ENCODE measurements around the gene C3orf52. TPM values are rescaled to one million over a fixed set of nuclear protein-coding genes. Genes with fewer than 3 reads are reported as not detected.
A peak's percentile ranks its signal among the peaks of the same experiment; 100 is the strongest.

The C3orf52 gene
- total and polyA plus RNA-seq, 10 of the 15 experiments (the other 5 are each of a cell fraction or from before 2014, with no cell fraction given): 0.15 to 1.9 (median 0.73) TPM

DNA sequence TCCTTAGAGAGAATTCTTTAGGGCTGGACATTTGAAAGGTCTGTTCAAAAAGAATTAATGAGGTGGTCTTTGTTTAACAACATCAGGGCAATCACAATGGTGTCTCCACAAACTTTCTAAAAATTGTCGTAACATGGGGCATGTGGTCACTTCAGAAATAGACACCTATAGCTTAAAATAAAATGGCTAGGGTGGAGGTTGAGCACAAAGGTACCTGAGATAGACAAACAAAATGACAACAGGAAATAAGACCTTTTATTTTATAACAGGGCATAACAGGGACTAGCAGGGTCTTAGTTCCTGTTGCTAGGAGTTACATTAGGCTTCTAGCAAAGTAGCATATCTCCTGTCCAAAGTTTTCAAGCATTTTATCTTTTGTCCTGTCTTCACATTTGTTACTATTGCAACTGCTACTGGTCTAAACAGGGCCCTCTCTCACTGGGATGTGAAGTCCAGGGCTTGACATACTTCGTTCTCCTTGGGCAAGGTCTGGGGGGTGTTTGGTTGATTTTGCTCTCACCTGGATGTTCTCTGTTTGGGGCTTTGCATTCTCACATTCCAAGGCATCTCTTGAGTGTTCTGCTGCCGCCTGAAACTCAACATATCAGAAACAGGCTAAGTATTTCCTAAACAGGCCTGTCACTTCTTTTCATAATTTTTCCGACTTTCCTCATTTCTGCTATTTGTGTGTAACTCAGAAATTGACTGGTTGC, 43.9 kb downstream of the C3orf52 start (continued):
- TF ChIP-seq, protein P1, sequence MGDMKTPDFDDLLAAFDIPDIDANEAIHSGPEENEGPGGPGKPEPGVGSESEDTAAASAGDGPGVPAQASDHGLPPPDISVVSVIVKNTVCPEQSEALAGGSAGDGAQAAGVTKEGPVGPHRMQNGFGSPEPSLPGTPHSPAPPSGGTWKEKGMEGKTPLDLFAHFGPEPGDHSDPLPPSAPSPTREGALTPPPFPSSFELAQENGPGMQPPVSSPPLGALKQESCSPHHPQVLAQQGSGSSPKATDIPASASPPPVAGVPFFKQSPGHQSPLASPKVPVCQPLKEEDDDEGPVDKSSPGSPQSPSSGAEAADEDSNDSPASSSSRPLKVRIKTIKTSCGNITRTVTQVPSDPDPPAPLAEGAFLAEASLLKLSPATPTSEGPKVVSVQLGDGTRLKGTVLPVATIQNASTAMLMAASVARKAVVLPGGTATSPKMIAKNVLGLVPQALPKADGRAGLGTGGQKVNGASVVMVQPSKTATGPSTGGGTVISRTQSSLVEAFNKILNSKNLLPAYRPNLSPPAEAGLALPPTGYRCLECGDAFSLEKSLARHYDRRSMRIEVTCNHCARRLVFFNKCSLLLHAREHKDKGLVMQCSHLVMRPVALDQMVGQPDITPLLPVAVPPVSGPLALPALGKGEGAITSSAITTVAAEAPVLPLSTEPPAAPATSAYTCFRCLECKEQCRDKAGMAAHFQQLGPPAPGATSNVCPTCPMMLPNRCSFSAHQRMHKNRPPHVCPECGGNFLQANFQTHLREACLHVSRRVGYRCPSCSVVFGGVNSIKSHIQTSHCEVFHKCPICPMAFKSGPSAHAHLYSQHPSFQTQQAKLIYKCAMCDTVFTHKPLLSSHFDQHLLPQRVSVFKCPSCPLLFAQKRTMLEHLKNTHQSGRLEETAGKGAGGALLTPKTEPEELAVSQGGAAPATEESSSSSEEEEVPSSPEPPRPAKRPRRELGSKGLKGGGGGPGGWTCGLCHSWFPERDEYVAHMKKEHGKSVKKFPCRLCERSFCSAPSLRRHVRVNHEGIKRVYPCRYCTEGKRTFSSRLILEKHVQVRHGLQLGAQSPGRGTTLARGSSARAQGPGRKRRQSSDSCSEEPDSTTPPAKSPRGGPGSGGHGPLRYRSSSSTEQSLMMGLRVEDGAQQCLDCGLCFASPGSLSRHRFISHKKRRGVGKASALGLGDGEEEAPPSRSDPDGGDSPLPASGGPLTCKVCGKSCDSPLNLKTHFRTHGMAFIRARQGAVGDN (IDR thresholded peaks at IDR 0.05): peak; percentile 63
- TF ChIP-seq DPF2 (IDR thresholded peaks at IDR 0.05): 0 out of 2 replicates have a peak, but pooled peaks have one; percentile 36
- TF ChIP-seq HSF1 (IDR thresholded peaks at IDR 0.05; ENCODE audit: low read depth, low read length): no peak
- peak in 1 of 2 experiments; percentile 39; a peak in 1 of 4 replicates for TF ChIP-seq EP300 (IDR thresholded peaks at IDR 0.05; ENCODE audit: borderline replicate concordance in 1 of 2, control insufficient read depth in 1 of 2, low read depth in 2 of 2, low read length in 2 of 2)
- TF ChIP-seq JUND (IDR thresholded peaks at IDR 0.05; ENCODE audit: low read depth, low read length): no peak
- TF ChIP-seq CEBPB (IDR thresholded peaks at IDR 0.05; ENCODE audit: borderline replicate concordance in 1 of 2, low read depth in 2 of 2, low read length in 2 of 2): no peak
- TF ChIP-seq, protein P2, sequence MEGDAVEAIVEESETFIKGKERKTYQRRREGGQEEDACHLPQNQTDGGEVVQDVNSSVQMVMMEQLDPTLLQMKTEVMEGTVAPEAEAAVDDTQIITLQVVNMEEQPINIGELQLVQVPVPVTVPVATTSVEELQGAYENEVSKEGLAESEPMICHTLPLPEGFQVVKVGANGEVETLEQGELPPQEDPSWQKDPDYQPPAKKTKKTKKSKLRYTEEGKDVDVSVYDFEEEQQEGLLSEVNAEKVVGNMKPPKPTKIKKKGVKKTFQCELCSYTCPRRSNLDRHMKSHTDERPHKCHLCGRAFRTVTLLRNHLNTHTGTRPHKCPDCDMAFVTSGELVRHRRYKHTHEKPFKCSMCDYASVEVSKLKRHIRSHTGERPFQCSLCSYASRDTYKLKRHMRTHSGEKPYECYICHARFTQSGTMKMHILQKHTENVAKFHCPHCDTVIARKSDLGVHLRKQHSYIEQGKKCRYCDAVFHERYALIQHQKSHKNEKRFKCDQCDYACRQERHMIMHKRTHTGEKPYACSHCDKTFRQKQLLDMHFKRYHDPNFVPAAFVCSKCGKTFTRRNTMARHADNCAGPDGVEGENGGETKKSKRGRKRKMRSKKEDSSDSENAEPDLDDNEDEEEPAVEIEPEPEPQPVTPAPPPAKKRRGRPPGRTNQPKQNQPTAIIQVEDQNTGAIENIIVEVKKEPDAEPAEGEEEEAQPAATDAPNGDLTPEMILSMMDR (IDR thresholded peaks at IDR 0.05 in 2 of 3, conservative IDR thresholded peaks at IDR 0.05 in 1 of 3; ENCODE audit: control insufficient read depth in 2 of 3, extremely low read depth in 1 of 3, insufficient read depth in 1 of 3, low read depth in 3 of 3, low read length in 3 of 3): no peak
